ENCODE measurements around the gene LIMS2.
A peak's percentile ranks its signal among the peaks of the same experiment; 100 is the strongest.

The LIMS2 gene

DNA sequence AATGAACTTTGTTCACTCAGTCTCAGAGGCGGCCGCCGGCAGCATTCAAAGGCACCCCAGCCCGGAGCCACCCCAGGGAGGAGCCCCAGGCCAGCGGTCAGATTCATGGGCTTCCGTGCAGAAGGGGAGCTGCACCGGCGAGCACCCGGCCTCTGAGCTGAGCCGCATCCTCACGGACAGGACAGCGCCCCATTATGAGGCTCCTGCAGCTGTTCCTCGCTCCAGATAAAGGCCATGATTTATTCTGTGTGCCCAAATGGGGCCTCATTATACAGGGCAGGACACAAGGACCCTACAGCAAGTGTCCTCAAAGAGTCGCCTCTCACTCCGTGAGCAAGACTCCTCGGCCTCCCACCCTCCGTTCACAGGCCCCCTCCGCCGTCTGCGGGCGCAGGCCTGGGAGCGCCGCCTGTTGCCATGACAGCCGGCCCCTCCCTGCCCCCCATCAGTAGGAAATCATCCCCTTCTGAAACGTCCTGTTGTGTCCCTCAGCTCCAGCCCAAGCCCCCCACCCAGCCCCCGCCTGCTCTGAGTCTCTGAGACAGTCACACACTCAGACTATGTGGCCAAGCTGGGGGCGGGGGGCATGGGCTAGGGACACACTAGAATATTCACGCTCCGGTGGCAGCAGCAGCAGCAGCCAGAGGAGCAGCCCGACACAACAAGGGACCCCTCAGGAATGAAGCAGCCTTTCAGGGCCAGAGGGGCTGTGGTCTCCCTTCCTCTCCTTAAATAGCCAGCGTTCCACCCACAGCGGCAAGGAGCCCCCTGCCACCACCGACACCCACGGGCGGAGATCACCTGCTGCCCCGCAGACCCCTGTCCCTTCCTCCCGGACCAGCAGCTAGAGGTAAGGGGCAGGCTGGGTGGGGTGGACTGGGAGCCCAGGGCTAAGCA lies 29.7 kb downstream of the LIMS2 start, which contains the start of gene GPR17:
Gene GPR17 (plus strand): TSS at position 759 of the 897 bp plus-strand sequence. CDS start 4,583 bp downstream, outside the sequence.
- DNase-seq, result no peak

DNA sequence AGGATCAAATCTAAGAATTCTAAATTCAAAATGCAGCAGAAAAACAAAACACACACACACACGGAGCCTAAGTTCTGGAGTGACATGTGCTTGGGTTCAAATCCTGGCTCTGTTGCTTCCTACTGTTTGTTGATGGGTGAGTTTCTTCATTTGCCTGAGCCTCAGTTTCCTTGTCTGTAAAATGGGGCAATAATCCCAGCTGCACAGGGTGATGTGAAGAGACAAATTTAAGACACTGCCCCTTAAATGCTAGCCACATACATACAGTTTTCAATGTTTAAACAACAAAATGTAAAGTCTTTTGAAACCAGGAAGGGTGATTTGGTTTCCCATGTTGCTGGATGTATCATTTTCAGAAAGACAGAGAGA lies 30.3 kb downstream of the LIMS2 start:
- DNase-seq, result no peak

DNA sequence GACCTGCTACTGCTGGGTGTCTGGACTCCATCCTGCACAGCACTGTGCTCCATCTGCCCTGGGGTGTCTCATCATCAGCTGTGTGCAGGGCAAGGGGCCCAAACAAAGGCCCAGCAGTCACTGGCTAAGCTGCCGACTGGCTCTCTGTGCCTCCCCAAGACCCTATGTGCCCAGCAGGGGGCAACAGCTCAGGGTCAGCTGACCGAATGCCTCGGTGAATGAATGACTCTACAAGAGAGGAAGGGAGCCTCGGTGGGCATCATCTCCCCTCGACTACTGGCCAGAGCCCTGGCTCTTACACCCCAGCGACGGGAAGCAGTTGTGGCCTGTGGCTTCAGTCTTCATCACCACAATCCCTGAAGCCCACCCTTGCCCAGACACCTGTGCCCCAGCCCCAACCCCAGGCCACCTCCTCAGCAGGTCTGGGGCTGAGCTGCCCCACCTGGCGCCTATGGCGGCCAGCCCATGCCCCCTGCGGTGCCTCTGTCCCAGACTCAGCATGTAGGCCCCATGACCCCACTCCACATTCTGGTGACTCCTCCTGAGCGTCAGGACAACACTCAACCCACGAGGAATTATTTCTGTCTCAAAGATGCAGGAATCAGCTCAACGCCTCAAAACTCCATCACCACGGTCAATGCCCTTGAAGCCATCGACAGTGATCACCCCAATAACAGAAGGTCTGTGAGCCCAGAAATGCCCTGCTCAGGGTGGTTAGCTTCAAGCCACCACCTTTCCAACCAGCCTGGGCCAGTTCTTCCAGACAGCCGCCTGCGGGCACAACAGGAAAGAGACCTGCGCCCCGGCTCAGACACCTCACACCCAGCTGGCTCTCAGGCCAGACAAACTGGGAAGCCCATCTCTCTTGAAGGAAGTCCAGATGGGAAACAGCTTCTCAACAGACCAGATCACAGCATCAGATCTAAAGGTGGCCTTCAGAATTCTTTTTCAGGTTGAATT lies 31.0 kb downstream of the LIMS2 start:
- no peak for DNase-seq

DNA sequence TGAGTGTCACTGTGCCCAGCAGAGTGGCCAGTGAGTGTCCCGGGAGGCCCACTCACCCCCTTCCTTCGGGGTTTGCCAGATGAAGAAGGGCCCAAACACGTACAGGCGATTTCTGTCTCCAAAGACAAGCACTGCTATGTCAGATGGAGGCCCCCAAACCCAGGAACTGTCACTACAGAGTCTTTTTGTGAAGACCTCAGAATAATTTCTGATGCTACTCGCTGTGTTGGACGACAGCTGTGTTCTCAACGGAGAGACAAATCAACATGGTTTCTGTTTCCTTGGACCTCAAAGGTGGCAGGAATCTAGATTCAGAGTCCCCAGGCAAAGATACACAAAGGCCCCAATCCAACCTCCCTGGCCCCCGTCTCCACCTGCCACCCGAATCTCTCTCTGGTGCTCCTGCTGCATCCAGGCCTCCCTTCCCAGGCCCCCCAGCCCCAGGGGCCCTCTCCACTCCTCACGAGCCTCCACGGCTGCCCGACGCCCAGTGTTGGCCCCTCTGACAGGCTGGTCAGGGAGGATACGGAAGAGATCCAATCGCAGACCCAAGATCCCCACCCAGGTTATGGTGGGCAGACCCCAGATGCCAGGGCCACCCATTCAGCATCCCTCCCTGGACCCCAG lies 31.8 kb downstream of the LIMS2 start:
- DNase-seq, result no peak

DNA sequence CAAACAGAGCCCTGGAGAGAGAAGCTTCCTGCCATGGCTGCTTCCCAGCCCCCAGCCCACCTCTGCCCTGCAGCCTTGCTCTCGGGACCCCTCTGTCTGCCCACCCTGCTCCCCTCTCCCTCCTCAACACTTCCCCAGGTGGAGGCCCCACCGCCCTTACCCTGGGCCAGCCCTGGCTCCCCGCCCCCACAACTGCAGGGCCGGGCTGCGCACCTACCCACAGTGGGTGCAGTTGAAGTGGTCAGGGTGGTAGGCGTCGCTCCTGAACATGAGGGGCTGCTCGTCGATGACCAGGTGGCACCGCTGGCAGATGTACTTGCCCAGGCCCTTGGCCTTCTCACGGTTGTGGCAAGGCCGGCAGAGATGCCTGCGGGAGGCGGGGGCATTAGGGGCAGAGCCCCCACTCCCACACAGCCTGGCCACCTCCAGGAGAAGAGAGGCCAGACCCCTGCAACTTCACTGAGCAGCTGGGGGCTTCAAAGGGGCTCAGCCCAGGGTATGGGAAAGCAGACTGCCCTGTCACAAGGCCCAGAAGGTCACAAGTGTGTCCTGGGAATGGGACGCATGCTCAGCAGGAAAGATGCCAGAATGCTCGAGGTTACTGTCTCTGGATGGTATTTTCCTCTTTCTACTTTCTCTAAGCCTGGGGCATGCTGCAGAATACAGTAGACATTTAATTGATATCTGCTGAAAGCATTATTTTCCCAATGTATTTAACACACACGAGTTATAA lies 32.5 kb downstream of the LIMS2 start:
- no peak for DNase-seq

DNA sequence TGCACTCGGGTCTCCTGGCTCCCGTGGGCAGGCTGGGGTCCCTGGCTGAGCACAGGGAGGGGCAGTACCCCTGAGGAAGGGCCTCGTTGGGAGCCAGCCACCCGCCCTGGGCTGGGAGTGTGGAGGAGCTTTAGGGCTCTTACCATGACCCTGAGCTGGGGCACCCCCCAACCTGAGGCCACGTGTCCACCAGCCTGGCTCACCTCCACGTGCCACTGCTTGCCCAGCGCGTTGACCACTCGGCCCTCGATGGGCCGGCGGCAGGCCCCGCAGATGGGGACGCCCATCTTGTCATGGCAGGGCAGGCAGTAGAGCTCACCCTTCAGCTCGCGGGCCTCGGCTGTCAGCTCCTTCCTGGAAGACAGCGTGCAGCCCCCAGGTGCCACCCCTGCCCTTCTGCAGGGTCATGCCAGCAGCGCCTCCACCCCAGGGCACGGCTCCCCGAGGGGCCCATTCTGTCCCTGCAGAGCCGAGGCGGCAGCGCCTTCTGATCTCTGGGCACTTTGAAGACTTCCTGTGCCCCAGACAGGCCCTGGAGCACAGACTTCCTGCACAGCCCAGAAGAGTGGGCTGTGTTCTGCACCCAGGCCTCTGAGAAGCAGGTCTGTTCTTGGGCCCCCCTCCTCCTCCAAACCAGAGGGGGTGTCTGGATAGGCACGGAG lies 33.4 kb downstream of the LIMS2 start:
- peak in 1 of 4 experiments; percentile 23 for DNase-seq

DNA sequence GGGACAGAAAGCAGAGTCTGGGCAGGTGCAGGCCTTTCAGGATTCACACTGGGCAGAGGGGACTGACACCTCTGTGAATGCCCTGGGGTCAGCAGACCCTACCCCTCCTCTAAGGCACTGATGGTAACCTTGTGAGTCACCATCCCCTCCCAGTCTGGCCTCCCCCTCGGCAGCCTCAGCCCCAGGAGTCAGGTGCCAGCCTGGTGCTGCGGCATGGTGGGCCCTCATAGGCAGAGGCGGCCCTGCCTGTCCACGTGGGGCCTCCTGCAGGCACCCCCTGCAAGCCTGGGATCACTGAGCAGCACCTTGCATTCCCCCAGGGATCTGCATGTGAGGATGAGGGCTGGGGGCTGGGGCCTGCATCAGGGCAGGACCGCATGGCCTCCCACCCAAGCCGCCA lies 34.2 kb downstream of the LIMS2 start:
- no peak for DNase-seq

DNA sequence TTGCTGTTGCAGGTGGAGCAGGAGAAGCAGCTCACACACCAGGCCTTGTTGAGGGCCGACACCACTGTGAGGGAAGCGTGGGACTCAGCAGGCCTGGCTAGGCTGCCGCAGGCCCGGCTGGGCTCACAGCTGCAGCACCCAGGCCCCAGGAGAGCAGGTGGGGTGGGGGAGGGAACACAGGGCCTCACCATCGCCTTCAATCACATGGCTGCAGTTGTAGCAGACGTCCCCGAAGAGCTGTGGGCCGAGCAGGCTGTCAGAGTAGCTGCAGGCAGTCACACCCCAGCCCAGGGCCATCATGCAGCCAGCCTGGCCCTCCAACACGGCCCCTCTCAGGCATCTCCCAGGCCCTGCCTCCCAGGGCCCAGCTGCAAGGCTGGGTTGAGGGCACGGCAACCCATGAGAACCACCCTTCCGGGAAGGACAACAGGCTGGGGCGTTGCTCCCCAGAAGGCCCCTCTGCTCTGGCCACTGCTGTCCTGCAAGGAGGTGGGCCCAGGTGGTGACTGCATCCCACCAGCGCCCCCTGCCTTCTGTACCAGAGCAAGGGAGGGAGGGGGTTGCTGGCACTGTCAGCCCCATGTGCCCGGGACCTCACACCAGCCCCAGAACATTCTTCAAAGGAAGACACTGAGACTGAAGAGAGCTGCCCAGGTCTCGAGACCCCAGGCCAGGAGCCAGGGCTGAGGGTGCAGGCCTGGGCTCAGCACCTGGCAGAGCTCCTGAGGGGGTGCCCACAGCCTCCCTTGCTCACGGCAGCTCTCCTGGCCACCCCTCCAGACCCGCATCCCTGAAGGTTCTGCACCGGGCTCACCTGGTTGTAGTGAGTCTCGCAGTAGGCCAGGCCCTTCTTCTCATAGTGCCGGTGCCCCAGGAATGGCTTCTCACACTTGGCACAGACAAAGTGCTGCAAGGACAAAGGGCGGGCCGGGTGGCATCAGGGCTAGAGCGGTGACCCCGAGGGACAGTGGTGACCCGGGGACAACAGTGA lies 35.0 kb downstream of the LIMS2 start:
- DNase-seq, result no peak

DNA sequence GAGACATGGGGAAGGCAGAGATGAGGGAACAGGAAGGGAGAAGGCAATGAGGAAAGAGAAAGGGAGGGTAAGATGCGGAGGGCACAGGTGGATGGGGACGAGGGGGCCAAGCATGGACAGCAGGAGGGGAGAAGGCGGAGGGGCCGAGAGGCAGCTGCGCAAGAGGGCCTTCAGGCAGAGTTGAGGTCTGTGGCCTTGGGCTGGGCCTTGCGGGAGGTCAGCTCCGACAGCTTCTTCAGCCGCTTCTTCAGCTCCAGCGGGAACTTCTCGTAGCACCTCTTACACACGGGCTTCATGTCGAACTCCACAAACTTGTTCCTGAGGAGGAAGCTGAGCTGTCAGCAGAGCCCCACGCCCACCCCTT lies 36.2 kb downstream of the LIMS2 start:
- DNase-seq, result no peak

DNA sequence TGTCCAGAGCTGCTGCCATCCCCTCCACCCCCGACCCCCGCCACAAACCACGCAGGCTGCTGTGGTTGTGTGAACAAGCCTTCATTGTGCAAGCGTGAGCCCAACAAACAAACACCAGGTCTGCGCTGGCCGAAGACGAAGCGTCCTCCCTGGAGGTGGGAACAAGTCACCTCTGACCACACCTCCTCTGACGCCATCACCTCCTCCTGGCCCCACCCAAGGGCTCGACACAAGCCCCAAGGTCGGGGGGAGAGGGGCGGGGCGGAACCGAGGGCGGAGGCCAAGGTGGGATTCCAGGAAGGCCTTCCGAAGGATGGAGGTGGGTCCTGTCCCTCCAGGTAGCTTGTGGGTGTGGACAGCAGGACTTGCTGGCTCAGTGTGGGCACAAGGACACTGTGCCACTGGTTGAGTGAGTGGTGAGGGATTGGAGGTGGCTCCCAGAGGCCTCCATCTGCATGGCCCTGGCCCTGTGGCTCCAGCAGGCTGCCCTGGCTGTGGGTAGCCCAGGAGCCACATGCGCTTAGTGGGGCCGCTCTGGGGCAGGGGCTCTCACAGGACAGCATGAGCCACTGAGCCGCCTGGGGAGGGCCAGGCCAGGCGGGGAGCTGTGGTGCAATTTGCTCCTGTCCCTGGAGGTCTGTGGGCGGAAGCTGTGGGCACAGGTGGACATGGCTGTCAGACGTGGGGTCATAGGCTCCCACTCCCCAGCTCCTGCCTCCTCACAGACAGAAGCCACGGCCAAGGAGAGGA lies 36.8 kb downstream of the LIMS2 start:
- peak in 2 of 4 experiments; percentile 13 to 17 for DNase-seq

DNA sequence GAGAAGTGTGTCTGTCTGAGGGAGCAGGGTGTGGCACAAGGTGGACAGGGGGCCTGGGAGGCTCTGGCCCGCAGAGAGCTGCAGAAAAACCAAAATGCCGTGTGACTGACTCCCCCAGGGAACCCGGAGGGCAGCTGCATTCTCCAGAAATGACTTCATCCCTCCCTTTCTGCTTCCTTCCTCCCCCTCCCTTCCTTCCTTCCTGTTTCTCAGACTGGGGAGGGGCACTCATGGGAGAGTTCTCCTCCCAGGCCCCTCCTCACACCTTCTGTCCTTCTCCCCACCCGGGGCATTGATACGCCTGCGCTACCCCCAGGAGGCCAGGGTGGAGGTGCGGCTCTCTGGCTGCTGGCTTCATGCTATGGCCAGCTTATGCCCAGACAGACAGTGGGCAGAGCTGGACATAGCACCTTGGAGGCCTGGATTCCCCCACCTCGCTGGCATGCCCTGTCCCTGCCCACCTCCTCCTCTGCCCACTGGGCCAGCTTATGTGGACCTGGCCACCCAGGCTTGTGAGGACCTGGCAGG lies 37.5 kb downstream of the LIMS2 start:
- DNase-seq, result peak; percentile 23 to 66 (median 62)

DNA sequence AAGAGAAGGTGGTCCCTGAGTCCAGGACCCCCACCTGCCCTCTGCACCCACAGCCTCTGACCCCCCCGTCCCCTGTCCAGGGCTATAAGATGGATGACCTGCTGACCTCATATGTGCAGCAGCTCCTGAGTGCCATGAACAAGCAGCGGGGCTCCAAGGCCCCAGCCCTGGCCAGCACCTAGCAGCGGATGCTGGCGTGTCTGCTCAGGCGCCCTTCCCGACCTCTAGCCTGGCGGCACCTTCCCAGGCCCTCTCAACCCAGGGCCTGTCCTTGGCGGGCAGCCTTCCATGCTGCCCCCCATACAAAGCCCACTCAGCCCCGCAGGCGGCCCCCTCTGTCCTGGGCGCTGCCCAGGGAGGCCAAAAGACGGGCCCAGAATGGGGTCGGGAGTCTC lies 38.1 kb downstream of the LIMS2 start:
- DNase-seq, result no peak

DNA sequence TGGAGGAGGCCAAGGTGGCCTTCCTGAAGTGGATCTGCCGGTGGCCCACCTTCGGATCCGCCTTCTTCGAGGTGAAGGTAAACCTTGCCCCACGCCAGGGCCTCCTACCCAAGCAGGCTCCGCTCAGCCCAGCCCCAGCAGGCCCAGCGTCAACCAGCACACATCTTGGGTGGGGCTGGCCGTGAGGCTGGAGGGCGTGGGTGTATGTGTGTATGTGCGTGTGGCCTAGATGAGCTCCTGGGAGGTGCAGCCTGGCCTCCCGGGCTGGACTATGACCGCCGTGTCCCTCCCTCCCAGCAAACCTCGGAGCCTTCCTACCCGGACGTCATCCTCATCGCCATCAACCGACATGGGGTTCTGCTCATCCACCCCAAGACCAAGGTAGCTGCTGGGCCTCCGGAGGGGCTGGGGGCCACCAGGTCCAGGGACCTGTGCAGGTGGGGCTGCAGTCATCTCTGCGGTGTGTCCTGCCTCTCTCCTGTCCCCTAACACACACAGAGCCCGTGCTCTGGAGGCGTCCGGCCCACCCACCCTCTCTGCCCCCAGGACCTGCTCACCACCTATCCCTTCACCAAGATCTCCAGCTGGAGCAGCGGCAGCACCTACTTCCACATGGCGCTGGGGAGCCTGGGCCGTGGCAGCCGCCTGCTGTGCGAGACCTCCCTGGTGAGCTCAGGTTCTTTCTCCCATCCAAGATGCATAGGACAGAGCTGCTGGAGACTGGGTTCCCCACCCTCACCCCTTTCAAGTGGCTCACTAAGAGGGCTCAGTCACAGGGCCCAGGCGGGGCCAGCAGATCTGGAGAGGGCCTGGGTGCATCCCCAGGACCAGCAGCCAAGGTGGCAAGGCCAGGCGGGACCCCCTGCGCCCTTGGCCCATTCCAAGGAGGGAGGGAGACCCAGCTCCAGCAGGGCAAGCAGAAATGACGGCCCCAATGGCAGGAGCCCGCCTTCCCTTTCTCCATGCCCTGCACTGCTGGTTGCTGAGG lies 38.8 kb downstream of the LIMS2 start:
- DNase-seq, result no peak

DNA sequence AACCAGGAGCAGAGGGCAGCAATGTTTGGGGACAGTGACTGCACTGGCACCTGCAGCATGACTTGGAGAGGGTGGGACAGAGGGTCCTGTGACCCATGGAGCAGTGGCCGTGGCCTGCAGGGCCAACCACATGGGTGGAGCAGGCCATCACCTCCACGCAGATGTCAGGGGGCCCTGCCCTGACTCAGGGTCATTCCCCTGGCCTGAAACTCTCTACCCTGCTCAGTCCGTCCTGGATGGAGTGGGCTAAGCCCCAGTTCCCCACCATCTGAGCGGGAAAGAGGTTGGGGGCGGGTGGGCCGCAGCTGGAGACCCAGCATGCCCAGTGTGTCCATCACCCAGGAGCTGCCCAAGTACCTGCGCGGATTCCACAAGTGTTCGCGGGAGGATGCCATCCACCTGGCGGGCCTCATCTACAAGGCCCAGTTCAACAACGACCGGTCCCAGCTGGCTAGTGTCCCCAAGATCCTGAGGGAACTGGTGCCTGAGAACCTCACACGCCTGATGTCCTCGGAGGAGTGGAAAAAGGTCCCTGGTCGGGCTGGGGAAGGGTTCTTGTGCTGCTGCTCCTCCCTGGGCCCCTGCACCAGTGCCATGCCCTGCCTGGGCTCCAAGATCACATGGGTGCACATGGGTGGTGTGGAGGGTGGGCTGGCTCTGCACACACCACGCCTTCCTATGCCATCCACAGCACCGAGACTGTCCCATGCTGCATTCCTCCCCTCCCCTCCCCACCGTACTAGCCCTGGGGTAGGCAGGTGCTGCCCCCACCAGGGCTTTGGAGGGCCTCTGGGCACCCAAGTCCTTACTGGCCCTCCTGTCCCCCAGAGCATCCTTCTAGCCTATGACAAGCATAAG lies 39.7 kb downstream of the LIMS2 start:
- no peak for DNase-seq

DNA sequence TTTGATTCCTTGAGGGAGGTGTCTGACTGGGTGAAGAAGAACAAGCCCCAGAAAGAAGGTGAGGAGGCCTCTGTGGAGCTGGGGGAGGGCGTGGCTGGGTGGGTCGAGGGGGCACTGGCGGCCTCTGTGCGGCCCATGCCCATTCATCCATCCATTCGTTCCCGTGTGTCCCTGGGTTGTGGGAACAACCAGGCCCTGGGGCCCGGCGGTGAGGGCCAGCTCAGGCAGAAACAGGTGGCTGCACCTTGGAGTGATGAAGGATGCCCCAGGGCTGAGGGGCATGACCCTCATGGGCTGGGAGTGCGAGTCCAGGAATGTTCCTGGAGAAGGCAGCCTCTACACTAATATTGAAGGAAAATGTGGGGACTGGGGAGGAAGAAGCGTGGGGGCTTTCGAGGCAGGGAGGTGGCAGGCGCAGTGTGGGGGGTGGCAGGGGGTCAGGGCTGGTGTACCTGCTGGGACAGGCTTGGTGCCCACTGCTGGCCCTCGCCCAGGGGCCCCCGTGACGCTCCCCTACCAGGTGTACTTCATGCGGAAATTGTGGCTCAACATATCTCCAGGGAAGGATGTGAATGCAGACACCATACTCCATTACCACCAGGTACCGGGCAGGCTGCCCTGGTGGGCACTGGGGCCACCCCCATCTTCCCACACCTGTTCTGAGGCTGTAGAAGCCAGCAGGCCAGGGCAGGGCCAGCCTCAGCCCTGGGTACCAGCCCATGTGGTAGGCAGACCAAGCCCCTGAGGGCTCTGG lies 40.5 kb downstream of the LIMS2 start:
- DNase-seq, result no peak

DNA sequence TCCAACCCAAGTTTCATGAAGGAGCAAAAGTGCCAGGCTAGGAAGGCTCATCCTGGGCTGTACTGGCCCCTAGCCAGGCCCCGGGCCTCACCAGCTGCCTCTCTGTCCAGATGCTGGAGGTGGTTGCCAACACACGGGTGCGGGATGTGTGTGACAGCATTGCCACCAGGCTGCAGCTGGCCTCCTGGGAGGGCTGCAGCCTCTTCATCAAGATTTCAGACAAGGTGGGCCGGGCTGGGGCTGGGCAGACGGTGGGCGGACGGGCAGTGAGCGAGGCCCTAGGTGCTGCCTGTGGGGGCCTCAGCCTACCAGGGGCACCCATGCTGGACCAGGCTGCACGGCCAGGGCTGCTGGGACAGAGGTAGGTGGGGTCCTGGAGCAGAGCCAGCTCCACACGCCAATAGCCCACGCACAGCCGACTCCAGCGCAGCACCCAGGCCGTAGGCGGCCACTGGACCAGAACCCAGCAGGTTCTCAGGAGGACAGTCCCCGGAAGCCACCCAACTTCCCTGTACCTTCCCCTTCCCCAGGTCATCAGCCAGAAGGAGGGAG lies 41.2 kb downstream of the LIMS2 start:
- no peak for DNase-seq
